ENCODE data around the gene CPA4.

The CPA4 gene

DNA sequence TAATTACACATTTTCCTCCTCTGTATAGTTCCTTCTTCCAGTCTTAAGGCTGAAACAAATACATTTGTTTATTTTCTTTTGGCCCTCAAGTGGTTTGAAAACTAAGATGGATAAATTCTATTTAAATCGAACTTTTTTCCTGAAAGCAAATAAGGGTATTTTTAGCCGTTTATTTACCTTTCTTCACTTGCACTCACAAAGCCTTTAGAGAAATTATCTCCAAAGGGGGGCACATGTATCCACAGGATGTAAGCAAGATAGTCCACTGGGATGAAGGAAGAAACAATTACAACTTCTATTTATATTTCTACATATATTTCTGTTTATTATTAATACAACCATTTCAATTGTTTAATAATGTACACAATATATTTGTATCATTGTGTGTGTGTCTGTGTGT, 10.2 kb downstream of the CPA4 start:
- DNase-seq (ENCODE audit: low read depth) = no peak
- H3K4me3 ChIP-seq (replicated peaks; ENCODE audit: low read depth, low read length) = no peak overlapping the region
- TF ChIP-seq, protein P1, sequence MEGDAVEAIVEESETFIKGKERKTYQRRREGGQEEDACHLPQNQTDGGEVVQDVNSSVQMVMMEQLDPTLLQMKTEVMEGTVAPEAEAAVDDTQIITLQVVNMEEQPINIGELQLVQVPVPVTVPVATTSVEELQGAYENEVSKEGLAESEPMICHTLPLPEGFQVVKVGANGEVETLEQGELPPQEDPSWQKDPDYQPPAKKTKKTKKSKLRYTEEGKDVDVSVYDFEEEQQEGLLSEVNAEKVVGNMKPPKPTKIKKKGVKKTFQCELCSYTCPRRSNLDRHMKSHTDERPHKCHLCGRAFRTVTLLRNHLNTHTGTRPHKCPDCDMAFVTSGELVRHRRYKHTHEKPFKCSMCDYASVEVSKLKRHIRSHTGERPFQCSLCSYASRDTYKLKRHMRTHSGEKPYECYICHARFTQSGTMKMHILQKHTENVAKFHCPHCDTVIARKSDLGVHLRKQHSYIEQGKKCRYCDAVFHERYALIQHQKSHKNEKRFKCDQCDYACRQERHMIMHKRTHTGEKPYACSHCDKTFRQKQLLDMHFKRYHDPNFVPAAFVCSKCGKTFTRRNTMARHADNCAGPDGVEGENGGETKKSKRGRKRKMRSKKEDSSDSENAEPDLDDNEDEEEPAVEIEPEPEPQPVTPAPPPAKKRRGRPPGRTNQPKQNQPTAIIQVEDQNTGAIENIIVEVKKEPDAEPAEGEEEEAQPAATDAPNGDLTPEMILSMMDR (IDR thresholded peaks at IDR 0.05; ENCODE audit: low read length, missing control alignments) = no peak

DNA sequence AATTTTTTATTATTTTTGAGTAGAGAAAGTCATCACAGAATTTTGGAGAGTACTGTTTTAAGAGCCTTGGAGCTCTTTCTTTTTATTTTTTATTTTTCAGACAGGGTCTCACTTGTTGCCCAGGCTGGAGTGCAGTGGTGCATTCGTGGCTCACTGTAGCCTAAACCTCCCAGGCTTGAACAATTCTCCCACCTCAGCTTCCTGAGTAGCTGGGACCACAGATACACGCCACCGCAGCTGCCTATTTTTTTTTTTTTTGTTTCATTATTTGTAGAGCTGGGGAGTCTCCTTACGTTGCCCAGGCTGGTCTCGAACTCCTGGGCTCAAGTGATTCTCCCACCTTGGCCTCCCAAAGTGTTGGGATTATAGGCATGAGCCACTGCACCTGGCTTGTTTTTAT, 10.6 kb downstream of the CPA4 start:
- no peak for DNase-seq (ENCODE audit: low read depth)
- TF ChIP-seq, protein P1 (IDR thresholded peaks at IDR 0.05; ENCODE audit: low read length, missing control alignments) = no peak

DNA sequence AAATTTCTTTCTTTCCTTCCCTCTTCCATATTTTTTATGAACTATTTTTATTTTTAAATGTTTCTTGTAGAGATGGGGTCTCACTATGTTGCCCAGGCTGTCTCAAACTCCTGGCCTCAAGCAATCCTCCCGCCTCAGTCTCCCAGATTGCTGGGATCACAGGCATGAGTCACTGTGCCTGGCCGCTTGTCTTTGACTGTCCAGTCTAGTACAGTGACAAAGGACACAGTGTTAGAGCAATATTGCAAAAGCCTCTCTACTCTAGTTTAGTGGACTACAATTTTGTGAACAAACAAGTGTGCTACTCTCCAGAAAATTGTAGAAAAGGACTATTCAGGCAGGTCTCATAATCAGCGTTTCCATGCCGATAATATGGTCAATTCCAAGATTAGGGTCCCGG, 11.0 kb downstream of the CPA4 start:
- no peak overlapping the region for H3K4me3 ChIP-seq (replicated peaks; ENCODE audit: low read depth, low read length)
- TF ChIP-seq, protein P1 (IDR thresholded peaks at IDR 0.05; ENCODE audit: low read length, missing control alignments) = no peak
- no peak for DNase-seq (ENCODE audit: low read depth)

More for the DNA sequence above, 10.6 kb downstream of the CPA4 start:
- no peak overlapping the region for H3K4me3 ChIP-seq (replicated peaks; ENCODE audit: low read depth, low read length)

DNA sequence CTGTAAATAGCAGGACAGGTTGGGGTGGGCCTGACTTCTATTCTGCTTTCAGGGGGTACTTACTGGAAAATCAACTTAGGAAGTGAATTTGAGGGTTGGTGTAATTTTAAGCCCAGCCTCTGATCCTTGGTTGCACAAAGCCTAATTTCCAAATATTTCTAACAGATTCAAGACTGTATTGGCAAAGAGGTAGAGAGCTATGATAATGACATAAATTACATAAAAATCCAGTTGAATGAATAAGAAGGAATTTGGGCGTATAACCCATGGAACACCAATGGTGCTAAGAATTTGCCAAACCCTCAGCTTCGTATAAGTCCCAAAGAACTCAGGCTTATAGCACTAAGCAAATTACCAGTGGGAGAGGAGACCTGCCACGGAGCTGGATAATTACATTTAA, 11.9 kb downstream of the CPA4 start:
- no peak overlapping the region for H3K4me3 ChIP-seq (replicated peaks; ENCODE audit: low read depth, low read length)
- TF ChIP-seq, protein P1 (IDR thresholded peaks at IDR 0.05; ENCODE audit: low read length, missing control alignments) = no peak
- DNase-seq (ENCODE audit: low read depth) = no peak

DNA sequence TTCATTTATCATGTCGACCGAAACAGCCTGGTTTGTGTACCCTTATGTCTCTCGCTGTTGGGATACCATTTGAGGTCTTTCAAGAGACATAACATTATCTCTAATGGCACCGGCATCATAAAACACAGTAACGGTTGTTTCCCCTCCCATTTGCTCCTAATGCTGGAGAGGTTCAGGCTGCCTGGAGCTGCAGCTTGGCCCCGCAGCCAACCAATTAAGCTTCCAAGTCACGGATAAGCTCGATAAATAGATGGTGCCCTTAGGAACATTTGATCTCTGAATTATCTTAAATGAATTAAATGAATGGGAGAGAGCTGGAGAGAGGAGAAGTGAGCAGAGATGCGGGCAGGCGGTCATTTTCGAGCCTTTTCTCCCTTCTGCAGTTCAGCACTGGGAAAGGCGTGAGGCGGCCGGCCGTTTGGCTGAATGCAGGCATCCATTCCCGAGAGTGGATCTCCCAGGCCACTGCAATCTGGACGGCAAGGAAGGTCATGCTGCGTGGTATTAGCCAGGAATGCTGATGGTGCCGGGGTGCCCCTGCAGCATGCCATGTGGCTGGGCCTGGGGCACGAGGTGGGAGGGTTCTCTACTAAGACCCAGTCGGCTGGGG, 12.6 kb downstream of the CPA4 start:
- H3K4me3 ChIP-seq (replicated peaks; ENCODE audit: low read depth, low read length) = no peak overlapping the region
- DNase-seq (ENCODE audit: low read depth) = no peak
- TF ChIP-seq, protein P1 (IDR thresholded peaks at IDR 0.05; ENCODE audit: low read length, missing control alignments) = no peak

DNA sequence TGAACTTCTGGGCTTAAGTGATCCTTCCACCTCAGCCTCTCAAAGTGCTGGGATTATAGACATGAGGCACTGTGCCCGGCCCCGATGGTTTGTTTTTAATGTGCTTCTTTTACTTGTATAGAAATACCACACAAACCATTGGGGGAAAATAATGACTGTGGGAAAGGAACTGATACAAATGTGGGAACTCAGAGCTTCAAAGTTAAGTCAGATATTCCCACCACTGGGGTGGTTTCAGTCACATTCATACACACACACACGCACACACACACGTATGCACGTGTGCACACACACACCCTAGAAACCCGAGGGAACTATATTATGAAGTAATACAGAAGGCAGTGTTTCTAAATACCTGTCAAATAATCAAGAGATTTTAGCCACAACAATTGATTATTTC, 17.0 kb downstream of the CPA4 start:
- TF ChIP-seq, protein P1 (IDR thresholded peaks at IDR 0.05; ENCODE audit: low read length, missing control alignments) = no peak
- no peak for DNase-seq (ENCODE audit: low read depth)
- H3K4me3 ChIP-seq (replicated peaks; ENCODE audit: low read depth, low read length) = no peak overlapping the region

DNA sequence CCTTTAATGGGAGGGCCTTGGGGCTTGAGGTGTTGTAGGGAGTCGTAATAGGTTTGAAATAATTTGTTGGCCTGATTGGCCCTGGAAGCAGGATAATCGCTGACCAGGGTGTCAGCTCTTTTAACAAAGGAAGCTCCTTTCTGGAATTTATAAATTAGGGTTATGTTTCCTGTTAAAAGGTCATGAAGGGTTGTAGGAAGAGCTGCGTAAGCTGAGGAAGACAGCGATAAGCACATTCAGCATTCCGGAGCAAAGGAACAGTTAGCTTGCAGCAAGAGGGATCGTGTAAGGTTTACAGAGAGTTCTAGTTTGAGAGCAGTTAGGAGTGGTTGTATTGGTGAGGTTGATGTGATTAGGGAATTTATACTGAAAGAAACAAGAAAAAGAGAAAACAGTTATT, 21.3 kb downstream of the CPA4 start:
- H3K4me3 ChIP-seq (replicated peaks; ENCODE audit: low read depth, low read length) = no peak overlapping the region
- TF ChIP-seq, protein P1 (IDR thresholded peaks at IDR 0.05; ENCODE audit: low read length, missing control alignments) = no peak
- DNase-seq (ENCODE audit: low read depth) = no peak
